Prostate gland (tissue), 2 donors: Measurements from ENCODE around the gene PPP1R8.
"Not testable (repeated sequence)": the region's sequence is repeated elsewhere in the genome, so short reads cannot be mapped to it uniquely, and the experiment has no call there.

Source experiments
- CTCF ChIP-seq, 4 experiments: fragments of 200-600 bp in 2 of 4; fragments of 450-650 bp in 2 of 4; sonication (generic) in 2 of 4; IDR thresholded peaks; 1 replicate in 3 of 4; 2 replicates in 1 of 4; pipeline ENCODE4 v1.5.1; 2016 to 2019; ENCODE audit warnings: antibody characterized with exemption in 4 of 4, mild to moderate bottlenecking in 2 of 4, moderate library complexity in 2 of 4
- POLR2A ChIP-seq: fragments of 450-650 bp; IDR thresholded peaks from one replicate; pipeline ENCODE4 v1.6.1; 2016; ENCODE audit warnings: antibody characterized with exemption, mild to moderate bottlenecking
- POLR2AphosphoS5 ChIP-seq: sonication (generic); formaldehyde crosslinking; IDR thresholded peaks from one replicate; pipeline ENCODE4 v1.6.1; 2017; ENCODE audit warnings: antibody characterized with exemption

GRCh38 chr1:27857552-27857951 is 27.0 kb downstream of the PPP1R8 start:
- TF ChIP-seq CTCF (IDR thresholded peaks at IDR 0.05); POLR2AphosphoS5; POLR2A: not testable (repeated sequence)
